ENCODE results near the gene TINAGL1.
"Not testable (repeated sequence)": the region's sequence is repeated elsewhere in the genome, so short reads cannot be mapped to it uniquely, and the experiment has no call there.

The TINAGL1 gene

DNA sequence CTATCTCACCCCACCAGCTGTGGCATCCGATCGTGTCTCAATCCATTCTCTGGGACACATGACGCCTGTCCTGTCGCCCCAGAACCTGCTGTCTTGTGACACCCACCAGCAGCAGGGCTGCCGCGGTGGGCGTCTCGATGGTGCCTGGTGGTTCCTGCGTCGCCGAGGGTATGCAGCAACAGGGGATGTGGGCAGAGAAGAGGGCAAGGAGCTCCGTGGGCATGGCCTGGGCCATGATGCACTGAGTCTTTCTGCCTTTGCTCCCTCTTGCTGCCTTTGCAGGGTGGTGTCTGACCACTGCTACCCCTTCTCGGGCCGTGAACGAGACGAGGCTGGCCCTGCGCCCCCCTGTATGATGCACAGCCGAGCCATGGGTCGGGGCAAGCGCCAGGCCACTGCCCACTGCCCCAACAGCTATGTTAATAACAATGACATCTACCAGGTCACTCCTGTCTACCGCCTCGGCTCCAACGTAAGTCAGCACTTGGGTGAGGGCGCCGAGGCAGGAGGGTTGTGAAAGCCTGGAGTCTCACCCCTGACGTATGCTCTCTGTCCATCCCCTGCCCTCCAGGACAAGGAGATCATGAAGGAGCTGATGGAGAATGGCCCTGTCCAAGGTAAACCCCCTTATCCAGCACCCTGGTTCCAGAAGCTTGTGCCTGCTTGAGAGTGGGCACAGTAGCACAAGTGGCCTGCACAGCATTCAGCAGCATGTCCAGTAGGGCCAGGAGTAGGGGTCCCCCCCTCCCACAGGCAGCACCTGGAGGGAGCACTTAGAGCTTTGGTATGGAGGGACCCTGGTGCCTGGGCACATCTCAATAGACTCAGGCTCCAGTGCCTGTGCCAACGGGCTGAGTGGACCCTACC lies 8.8 kb downstream of the TINAGL1 start:
- no peak for DNase-seq

DNA sequence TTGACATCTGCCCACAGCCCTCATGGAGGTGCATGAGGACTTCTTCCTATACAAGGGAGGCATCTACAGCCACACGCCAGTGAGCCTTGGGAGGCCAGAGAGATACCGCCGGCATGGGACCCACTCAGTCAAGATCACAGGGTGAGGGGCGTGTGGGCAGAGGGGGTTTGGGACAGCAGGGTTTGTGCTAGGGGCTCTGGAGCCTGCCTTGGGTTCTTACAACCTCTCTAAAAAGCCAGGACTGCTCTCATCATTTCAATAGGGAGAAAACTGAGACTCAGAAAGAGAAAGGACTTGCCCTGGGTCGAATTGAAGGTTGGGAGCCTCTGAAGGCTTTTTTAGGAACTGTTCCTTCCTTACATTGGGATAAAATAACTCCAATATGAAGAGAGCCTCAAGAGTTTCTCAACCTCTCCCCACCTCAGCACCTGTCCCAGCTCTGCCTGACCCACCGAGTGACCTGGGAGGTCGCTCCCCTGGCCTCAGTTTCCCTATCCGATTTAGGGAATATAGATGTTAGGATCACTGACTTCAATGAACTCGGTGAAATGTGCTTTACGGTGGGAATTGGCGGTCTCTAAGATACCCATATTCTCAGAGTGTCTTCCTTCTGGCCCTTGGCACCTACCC lies 9.5 kb downstream of the TINAGL1 start:
- no peak for DNase-seq

DNA sequence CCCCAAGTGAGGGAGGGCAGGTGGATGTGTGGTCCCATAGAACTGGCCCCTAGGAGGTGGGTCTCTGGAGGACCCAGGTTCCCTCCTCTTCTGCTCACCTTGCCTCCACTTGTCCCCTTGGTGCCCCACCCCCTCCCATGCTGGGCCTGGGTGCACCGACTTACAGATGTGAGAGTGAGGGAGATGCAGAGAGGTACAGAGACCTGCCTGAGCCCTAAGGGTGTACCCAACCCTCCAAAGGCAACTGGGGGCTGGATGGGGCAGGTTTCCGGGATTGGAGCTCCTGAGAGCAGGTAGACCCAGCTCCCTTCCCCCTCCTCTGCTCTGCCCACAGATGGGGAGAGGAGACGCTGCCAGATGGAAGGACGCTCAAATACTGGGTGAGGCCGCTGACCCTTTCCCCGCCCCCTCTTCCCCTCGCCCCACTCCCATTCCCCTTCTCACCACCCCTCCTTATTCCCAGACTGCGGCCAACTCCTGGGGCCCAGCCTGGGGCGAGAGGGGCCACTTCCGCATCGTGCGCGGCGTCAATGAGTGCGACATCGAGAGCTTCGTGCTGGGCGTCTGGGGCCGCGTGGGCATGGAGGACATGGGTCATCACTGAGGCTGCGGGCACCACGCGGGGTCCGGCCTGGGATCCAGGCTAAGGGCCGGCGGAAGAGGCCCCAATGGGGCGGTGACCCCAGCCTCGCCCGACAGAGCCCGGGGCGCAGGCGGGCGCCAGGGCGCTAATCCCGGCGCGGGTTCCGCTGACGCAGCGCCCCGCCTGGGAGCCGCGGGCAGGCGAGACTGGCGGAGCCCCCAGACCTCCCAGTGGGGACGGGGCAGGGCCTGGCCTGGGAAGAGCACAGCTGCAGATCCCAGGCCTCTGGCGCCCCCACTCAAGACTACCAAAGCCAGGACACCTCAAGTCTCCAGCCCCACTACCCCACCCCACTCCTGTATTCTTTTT lies 10.3 kb downstream of the TINAGL1 start:
- DNase-seq: peak; percentile 47

DNA sequence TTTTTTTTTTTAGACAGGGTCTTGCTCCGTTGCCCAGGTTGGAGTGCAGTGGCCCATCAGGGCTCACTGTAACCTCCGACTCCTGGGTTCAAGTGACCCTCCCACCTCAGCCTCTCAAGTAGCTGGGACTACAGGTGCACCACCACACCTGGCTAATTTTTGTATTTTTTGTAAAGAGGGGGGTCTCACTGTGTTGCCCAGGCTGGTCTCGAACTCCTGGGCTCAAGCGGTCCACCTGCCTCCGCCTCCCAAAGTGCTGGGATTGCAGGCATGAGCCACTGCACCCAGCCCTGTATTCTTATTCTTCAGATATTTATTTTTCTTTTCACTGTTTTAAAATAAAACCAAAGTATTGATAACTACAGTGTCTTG lies 11.0 kb downstream of the TINAGL1 start:
- DNase-seq: not testable (repeated sequence)

DNA sequence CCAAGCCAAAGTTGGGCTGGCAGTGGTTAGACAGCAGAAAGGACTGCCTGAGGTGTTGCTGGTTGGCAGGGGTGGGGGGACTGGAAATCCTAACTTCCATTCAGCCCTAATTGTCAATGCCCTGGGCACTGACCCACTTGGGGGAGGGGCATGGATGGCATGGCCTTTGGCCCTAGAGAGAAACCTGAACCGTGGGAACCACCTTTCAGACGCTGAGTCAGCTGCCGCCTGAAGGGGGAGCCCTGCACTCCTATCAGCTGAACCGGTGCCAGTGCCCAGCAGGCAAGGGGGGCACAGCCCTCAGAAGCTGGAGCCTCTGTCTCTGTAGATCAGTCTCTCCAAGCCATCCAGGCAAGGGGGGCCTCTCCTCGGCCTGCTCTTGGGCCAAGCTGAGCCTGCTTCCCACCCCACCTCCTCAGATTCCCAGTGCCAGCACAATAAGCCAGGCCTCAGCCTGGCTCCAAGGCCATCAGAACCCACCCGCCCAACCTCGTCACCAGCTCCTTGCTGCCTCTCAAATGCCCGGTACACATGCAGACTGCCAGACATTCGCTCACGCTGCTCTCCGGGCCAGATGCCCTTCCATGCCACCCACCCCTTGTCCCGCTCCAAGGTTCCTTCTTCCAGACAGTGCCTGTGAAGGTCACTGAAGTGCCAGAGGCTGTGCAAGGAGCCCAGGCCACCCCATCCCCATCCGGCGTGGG lies 11.6 kb downstream of the TINAGL1 start:
- peak; percentile 72 for DNase-seq

DNA sequence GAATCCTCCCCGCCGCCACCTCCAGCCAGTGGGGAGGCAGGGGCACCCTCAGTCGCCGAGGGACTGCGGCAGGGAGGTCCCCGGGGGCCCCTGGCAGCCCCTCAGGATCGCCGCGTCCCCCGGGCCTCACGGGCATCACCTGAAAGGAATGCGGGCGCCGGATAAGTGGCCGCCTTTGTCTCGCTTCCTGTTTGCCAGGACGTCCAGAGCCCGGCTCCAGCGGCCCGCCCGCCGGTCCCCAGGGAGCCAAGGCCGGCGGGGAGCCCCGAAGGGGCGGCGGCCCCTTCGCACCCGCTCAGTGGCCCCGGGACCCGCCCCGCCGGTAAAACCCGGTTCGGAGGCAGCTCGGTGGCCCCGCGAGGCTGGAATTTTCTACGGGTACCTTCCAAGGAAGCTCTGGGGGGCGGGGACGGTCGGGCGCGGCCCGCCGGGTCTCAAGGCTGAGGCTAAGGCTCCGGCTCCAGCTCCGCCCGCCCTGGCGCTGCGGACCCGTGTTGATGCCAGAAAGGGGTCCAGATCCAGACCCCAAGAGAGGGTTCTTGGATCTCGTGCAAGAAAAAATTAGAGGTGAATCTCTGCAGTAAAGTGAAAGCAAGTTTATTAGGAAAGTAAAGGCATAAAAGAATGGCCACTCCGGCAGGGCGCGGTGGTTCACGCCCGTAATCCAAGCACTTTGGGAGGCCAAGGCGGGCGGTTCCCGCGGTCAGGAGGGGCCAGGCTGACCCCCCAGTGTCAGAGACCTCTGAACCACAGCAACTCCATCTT lies 12.6 kb downstream of the TINAGL1 start:
- DNase-seq: peak; percentile 28

DNA sequence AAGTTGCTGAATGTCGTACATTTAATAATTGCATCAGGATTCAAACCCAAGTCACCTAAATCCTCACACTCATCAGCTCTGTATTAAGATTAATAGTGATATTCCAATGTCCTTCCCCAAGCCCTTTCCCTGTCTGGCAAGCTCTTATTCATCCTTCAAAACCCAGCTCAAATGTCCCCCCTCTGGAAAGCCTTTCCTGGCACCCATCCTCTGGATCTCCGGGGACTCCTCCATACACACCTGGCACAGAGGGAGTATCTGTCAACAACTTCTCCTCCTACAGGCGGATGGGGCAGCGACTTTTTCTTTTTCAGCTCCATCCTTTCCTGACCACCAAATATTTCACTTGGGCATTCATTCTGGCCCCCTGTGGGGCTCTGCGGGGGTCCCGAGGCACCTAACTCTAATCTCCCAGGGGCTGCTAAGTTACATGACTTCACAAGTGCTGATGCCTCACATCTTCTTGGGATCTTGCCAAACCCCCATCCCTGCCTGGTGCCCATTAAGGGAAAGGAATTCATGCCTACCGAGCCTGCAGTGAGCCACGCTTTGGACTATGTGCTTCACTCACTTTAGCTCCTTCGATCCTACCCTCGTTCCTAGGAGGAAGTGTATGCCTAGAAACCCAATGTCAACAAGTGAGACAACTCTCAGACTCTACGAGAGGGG lies 15.2 kb downstream of the TINAGL1 start:
- no peak for DNase-seq

DNA sequence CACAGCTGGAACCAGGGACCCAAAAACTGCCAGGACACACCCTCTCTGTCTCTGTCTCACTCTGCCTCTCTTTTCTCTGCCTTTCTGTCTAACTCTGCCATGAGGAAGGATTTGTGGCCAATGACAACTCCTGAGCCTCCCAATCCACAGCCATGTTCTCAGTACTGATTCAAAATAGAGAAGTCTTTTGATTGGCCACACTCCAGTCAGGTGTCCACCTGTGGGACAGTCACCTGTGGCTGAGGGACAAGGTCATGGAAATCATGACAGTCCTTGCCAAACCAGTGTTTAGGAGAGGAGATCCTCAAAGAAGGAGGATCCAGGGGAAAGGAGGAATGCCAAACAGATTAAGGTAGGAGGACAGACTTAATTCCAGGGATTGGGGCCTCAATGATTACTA lies 15.8 kb downstream of the TINAGL1 start:
- DNase-seq: no peak

DNA sequence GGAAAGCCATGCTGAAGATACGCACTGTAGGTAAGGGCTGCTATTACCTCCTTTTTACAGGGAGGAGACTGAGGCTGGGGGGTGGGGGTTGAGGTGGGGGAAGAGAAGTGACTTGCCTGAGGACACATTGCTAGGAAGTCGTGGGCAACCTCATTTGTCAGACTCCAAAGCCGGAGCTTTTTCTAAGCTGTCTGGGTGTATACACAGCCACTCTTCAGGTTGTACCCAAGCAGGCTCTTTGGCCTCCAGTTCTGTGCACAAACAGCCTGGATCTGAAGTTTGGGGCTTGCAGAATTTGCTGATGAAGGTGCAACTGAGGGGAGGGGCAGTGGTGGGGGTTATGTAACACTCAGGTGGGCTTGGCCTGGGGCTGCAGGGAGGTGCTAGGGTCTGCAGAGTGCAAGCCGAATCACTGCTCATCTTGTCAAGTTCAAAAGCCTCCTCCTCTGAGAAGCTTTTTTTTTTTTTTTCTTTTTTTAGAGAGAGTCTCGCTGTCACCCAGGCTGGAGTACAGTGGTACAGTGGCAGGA lies 16.9 kb downstream of the TINAGL1 start:
- no peak for DNase-seq

DNA sequence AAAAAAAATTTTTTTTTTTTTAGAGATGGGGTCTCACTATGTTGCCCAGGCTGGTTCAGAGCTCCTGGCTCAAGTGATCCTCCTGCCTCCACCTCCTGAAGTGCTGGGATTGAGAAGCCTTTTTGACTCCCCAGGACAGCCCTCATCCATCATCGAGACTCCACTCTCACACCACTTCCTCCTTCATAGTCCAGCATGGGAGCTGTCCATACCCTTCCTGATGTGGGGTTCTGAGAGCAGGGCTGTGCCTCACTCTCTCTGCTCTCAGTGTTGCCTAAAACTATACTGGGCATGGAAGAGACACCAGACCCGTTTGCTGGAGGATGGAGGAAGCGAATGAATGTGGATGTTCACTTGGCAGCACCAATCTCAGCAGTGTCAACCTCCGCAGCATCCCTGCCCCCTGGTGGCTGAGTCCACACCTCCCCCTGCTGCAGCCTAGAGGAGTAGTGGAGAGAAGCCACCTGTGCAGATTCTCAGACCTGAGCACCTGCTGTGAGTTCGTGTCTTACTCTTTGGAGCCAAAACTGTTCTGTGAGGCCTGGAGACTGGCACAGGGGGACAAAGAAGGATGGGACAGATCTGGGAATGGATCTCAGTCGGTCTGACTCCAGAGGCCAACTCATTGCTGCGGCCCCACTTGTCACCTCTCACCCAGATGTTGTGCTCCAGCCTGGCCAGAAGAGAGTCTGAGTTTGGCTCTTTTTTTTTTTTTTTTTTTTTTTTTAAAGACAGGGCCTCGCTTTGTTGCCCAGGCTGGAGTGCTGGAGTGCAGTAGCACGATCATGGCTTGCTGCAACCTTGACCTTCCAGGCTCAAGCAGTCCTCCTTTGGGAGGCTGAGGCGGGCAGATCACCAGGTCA lies 17.7 kb downstream of the TINAGL1 start:
- DNase-seq: no peak

DNA sequence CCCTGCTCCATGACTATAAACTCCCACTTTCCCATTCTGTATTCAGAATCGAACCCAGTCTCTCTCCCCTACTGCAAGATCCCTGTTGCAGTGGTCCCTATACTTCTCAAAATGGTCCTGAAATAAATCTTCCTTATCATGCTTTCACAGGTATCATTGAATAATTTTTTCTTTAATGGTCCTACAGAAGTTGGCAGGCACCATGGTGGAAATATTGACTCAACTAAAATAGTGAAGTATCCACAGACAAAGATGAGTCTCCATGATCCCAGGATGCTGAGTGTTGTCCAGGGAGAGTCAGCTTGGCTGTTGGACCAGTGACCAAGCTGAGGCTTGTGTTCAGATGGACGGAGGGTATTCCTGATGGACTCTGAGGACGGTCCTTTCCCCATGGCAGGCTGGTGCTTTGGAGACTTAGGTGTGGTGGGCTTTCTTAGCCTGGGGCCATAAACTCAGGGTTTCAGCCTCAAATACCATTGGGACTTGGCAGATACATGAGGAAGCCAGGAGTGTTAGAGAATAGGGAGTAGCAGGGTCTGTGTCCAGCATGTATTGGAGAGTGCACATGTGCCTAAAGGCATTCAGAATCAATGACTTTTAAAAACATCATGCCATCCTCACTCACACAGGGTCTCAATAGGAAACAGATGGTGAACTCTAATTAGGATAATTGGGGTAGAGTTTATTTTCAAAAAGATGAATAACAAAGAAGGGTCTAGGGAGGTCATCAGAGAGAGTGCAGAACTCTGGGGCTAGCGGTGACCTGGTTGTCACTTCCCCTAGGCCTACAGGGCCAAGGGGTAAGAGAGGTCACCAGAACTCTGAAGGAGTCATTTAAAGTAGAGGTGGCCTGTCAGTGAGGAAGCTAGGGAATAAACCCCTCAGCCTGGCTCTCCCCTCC lies 19.8 kb downstream of the TINAGL1 start:
- DNase-seq: peak; percentile 23

DNA sequence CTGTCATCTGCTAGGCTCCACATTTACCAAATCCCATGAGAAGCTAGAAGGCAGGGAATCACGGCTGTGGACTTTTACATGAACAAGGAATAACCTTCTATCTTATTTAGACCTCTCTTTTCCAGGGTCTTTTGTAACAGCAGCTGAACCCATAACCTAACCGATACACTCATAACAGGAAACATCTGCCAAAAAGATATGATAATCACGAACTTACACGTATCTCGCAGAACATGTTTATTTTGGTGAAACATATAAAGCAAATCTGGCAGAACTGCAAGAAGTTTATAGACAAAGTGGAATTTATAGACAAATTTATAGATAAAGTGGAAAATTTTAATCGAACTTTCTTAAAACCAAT lies 20.4 kb downstream of the TINAGL1 start:
- DNase-seq: no peak

DNA sequence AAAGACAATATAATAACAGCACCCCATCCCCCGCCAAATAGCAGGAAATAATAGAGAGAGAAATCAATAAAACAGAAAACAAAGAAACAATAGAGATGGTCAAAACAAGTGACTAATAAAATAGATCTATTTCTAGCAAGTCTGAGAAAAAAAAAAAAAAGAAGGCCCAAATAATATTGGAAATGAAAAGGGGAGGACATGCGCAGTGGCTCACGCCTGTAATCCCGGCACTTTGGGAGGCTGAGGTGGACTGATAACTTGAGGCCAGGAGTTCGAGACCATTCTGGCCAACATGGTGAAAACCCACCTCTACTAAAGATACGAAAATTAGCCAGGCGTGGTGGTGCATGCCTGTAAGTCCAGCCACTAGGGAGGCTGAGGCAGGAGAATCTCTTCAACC lies 22.7 kb downstream of the TINAGL1 start:
- DNase-seq: no peak

DNA sequence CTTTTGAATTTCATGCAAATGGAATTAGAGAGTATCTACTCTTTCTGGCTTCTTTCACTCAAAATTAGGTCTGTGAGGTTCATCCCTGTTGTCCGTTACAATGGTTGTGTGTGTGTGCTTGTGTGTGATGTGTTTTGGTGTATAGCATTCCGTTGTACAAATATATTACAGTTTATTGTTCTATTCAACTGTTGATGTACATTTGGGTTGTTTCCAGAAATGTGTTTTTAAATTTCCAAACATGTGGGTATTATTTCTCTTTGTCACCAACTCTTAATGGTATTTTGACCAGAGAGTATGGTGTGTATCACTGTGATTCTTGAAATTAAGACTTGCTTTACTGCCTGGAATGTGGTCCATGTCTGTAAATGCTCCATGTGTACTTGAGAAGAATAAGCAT lies 24.3 kb downstream of the TINAGL1 start:
- no peak for DNase-seq

DNA sequence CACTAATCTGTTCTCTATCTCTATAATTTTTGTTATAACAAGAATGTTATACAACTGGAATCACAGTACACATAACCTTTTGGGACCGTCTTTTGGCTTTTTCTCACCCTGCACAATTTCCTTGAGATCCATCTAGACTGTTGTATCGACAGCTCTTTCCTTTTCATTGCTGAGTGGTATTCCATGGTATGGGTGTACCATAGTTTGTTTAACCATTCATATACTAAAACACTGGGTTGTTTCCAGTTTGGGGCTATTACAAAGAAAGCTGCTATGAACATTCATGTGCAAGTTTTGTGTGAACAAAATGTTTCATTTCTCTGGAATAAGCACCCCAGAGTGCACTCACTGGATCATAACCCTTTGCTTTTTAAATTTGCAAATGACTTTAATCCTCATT lies 25.8 kb downstream of the TINAGL1 start:
- no peak for DNase-seq

DNA sequence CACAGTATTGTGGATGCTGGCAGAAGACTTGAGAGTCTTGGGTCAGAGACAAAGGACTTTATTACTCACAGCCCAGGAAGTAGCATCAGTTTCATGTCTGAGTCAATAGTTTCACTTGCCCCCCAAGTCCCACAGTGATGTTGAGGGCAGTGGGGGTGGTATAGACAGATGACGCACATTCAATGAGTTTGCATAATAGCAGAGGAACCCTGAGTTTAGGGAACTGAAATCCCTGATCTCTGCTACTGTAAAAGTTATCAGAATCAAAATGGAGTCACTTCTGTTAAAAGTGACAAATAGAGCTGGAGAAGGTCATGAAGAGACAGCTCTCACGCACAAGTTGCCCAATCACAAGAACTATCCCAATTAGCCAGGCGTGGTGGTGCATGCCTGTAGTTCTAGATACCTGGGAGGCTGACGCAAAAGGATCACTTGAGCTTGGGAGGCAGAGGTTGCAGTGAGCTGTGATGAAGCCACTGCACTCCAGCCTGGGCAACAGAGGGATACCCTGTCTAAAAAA lies 29.7 kb downstream of the TINAGL1 start:
- no peak for DNase-seq

DNA sequence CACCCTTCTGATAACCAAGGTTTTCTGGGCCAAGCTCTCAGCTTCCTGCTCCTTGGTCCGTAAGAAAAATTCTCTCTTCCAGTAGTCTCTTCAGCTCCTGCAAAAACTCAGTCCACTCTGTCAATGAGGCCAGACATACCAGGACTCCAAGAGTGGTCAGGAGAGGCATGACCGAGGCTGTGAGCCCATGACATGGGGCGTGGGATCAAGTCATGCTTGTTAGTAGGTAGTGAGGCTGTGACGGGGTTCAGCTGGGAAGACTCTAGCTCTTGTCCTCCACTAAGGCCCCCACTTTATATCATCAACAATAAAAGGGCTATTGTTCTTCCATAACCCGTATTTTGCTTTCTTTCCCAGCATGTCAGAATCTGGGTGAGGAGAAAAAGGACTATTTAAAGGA lies 31.0 kb downstream of the TINAGL1 start:
- no peak for DNase-seq

DNA sequence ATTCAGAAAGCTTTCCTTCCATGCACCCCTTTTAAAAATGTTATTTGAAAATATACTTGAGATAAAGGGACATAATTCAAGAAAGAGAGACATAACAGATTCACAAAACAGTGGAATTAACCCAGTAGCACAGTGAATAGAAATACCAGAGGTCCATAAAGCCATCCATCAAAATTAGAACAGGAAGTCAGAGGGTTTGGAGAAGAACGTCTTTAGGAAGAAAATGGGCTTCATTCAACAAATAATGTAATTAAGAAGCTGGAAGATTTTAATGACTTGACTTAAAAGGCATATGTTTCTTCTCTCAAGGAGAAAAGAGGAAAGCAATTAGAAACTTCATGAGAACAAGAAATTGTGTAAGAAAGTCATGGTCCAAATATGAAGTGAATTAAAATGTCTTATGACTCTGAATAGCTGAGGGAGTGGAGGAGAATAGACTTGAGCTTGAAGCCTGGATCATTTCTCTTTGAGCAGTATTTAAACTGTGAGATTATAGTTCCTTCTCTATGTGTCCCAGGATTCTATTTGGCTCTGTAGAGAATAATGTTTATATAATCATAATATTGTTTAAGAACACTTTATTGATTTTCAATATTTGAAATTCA lies 33.3 kb downstream of the TINAGL1 start:
- no peak for DNase-seq

All from retina (tissue), 1 donor.